ENCODE data around the gene MEIOC. TPM values are rescaled to one million over a fixed set of nuclear protein-coding genes. Genes with fewer than 3 reads are reported as not detected.
A peak's percentile ranks its signal among the peaks of the same experiment; 100 is the strongest.

The MEIOC gene
- total and polyA plus RNA-seq, 9 of the 15 experiments (the other 6 are each of a cell fraction or from before 2014, with no cell fraction given): 0.04 to 0.23 (median 0.06) TPM; not detected in 5

DNA sequence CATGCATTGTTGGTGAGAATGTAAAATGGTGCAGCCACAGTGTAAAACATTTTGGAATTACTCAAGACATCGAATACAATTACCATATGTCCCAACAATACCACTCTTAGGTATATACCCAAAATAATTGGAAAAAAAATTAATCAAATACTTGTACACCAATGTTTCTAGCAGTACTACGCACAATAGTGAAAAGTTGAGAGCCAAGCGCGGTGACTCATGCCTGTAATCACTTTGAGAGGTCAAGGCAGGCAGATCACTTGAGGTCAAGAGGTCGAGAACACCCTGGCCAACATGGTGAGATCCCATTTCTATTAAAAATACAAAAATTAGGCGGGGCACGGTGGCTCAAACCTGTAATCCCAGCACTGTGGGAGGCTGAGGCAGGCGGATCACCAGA, 3.5 kb upstream of the MEIOC start:
- ATAC-seq: no peak
- Histone ChIP-seq H3K27me3 (ENCODE audit: control insufficient read depth in 2 of 2, insufficient read depth in 2 of 2, low read length in 2 of 2) (peaks cover 7 to 10% of the 10 kb centered on the region in 2 experiments; a peak in 3 of 5 replicates), H2AFZ (ENCODE audit: low read depth, low read length) (no peak overlapping the region), H3K79me2 (ENCODE audit: control insufficient read depth, insufficient read depth, low read length) (no peaks in the 10 kb centered on the region), H3K9me3 (replicated peaks; ENCODE audit: control insufficient read depth, insufficient read depth, low read depth, low read length) (no peaks in the 10 kb centered on the region), H3K4me3 (no peak overlapping the region), H3K9ac (ENCODE audit: insufficient read depth in 1 of 2, low read depth in 2 of 2, low read length in 2 of 2) (no peak overlapping the region), H3K36me3 (ENCODE audit: control insufficient read depth, insufficient read depth, low read length) (no peaks in the 10 kb centered on the region), H3K27ac (ENCODE audit: extremely low read depth, low read depth, low read length) (no peak overlapping the region), H3K4me2 (ENCODE audit: insufficient read depth, low read length) (no peak overlapping the region), H4K20me1 (replicated peaks; ENCODE audit: control insufficient read depth, insufficient read depth, low read length) (no peaks in the 10 kb centered on the region), H3K9me1 (ENCODE audit: control insufficient read depth, insufficient read depth, low read length) (no peaks in the 10 kb centered on the region), H3K4me1 (replicated peaks in 1 of 2; ENCODE audit: control insufficient read depth in 2 of 2, insufficient read depth in 2 of 2, low read length in 2 of 2) (no peaks in the 10 kb centered on the region; a peak in 1 of 5 replicates)
- in situ Hi-C loops (cut with MboI) (no loop called here), intact Hi-C loops (cut with micrococcal nuclease) (no loop called here)
- no peak for DNase-seq (ENCODE audit: extremely low read depth in 1 of 4, low spot score in 3 of 4)
- ChIA-PET POLR2A (no interaction called here), CTCF (ENCODE audit: low intra/inter-chr PET ratio) (no interaction called here)
- no peak for FAIRE-seq
- 1% methylated on average over 8 of the region's 8 CpGs for WGBS (ENCODE audit: insufficient coverage, low coverage, missing lambda C conversion rate)
- no TSS peak for BruUV-seq (replicated peaks)
- no peak for TF ChIP-seq SMAD3 (CRISPR knock-in tag; conservative IDR thresholded peaks at IDR 0.05)
- TF ChIP-seq, protein P1, sequence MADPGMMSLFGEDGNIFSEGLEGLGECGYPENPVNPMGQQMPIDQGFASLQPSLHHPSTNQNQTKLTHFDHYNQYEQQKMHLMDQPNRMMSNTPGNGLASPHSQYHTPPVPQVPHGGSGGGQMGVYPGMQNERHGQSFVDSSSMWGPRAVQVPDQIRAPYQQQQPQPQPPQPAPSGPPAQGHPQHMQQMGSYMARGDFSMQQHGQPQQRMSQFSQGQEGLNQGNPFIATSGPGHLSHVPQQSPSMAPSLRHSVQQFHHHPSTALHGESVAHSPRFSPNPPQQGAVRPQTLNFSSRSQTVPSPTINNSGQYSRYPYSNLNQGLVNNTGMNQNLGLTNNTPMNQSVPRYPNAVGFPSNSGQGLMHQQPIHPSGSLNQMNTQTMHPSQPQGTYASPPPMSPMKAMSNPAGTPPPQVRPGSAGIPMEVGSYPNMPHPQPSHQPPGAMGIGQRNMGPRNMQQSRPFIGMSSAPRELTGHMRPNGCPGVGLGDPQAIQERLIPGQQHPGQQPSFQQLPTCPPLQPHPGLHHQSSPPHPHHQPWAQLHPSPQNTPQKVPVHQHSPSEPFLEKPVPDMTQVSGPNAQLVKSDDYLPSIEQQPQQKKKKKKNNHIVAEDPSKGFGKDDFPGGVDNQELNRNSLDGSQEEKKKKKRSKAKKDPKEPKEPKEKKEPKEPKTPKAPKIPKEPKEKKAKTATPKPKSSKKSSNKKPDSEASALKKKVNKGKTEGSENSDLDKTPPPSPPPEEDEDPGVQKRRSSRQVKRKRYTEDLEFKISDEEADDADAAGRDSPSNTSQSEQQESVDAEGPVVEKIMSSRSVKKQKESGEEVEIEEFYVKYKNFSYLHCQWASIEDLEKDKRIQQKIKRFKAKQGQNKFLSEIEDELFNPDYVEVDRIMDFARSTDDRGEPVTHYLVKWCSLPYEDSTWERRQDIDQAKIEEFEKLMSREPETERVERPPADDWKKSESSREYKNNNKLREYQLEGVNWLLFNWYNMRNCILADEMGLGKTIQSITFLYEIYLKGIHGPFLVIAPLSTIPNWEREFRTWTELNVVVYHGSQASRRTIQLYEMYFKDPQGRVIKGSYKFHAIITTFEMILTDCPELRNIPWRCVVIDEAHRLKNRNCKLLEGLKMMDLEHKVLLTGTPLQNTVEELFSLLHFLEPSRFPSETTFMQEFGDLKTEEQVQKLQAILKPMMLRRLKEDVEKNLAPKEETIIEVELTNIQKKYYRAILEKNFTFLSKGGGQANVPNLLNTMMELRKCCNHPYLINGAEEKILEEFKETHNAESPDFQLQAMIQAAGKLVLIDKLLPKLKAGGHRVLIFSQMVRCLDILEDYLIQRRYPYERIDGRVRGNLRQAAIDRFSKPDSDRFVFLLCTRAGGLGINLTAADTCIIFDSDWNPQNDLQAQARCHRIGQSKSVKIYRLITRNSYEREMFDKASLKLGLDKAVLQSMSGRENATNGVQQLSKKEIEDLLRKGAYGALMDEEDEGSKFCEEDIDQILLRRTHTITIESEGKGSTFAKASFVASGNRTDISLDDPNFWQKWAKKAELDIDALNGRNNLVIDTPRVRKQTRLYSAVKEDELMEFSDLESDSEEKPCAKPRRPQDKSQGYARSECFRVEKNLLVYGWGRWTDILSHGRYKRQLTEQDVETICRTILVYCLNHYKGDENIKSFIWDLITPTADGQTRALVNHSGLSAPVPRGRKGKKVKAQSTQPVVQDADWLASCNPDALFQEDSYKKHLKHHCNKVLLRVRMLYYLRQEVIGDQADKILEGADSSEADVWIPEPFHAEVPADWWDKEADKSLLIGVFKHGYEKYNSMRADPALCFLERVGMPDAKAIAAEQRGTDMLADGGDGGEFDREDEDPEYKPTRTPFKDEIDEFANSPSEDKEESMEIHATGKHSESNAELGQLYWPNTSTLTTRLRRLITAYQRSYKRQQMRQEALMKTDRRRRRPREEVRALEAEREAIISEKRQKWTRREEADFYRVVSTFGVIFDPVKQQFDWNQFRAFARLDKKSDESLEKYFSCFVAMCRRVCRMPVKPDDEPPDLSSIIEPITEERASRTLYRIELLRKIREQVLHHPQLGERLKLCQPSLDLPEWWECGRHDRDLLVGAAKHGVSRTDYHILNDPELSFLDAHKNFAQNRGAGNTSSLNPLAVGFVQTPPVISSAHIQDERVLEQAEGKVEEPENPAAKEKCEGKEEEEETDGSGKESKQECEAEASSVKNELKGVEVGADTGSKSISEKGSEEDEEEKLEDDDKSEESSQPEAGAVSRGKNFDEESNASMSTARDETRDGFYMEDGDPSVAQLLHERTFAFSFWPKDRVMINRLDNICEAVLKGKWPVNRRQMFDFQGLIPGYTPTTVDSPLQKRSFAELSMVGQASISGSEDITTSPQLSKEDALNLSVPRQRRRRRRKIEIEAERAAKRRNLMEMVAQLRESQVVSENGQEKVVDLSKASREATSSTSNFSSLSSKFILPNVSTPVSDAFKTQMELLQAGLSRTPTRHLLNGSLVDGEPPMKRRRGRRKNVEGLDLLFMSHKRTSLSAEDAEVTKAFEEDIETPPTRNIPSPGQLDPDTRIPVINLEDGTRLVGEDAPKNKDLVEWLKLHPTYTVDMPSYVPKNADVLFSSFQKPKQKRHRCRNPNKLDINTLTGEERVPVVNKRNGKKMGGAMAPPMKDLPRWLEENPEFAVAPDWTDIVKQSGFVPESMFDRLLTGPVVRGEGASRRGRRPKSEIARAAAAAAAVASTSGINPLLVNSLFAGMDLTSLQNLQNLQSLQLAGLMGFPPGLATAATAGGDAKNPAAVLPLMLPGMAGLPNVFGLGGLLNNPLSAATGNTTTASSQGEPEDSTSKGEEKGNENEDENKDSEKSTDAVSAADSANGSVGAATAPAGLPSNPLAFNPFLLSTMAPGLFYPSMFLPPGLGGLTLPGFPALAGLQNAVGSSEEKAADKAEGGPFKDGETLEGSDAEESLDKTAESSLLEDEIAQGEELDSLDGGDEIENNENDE (IDR thresholded peaks at IDR 0.05; ENCODE audit: low read depth, low read length): no peak
- peak; percentile 39 for TF ChIP-seq RBM25 (IDR thresholded peaks at IDR 0.05; ENCODE audit: low read depth, low read length, severe bottlenecking)
- TF ChIP-seq DIDO1 (tag; IDR thresholded peaks at IDR 0.05; ENCODE audit: low read depth): no peak
- TF ChIP-seq ZNF444 (CRISPR knock-in tag; IDR thresholded peaks at IDR 0.05): no peak
- 0 out of 2 replicates have a peak, but pooled peaks have one; percentile 22 for TF ChIP-seq FOSL1 (tag; conservative IDR thresholded peaks at IDR 0.05)
- TF ChIP-seq, protein P2, sequence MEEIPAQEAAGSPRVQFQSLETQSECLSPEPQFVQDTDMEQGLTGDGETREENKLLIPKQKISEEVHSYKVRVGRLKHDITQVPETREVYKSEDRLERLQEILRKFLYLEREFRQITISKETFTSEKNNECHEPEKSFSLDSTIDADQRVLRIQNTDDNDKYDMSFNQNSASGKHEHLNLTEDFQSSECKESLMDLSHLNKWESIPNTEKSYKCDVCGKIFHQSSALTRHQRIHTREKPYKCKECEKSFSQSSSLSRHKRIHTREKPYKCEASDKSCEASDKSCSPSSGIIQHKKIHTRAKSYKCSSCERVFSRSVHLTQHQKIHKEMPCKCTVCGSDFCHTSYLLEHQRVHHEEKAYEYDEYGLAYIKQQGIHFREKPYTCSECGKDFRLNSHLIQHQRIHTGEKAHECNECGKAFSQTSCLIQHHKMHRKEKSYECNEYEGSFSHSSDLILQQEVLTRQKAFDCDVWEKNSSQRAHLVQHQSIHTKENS (CRISPR knock-in tag; IDR thresholded peaks at IDR 0.05): no peak
- TF ChIP-seq ZSCAN29 (IDR thresholded peaks at IDR 0.05): no peak
- TF ChIP-seq, protein P3, sequence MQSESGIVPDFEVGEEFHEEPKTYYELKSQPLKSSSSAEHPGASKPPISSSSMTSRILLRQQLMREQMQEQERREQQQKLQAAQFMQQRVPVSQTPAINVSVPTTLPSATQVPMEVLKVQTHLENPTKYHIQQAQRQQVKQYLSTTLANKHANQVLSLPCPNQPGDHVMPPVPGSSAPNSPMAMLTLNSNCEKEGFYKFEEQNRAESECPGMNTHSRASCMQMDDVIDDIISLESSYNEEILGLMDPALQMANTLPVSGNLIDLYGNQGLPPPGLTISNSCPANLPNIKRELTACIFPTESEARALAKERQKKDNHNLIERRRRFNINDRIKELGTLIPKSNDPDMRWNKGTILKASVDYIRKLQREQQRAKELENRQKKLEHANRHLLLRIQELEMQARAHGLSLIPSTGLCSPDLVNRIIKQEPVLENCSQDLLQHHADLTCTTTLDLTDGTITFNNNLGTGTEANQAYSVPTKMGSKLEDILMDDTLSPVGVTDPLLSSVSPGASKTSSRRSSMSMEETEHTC (IDR thresholded peaks at IDR 0.05): no peak
- no peak for TF ChIP-seq CCAR2 (IDR thresholded peaks at IDR 0.05; ENCODE audit: low read depth, low read length)

Data from K562 (cell line).